ENCODE measurements around the gene LCP1.

LCP1 gene

DNA sequence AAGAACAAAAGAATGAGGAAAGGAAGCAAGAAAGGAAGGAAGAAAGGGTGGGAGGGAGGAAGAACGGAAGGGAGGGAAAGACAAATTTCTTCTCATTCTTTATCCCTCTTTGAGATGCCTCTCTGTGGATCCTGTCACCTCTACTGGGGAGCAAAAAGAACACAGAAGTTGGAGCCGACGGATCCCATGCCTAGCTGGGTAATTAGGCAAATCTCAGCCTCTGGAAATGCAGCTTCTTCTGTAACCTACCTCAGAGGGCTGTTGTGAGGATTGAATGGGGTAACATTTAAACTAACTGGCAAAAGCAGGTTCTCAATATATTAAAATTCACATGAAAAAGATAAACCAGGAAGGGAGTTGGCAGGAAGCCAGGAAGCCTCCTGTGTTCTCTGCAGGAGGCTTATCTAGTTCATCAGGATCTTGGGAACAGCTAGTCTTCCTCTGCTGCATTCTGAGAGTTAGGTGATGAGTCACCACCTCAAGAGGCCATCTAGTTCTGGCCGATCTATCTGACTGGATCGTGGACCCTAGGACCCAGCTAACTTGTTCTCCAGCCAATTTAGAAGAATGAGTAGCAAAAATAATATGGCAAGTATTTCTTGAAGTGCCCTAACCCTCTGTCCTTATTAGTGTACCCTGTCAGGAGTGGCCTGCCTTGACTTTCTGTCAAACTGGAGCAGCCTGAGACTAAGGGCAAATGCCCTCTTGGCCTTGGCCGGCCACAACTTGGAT lies 61.9 kb downstream of the LCP1 start (continued):
- TF ChIP-seq CTCF (tag by site-specific recombination; IDR thresholded peaks at IDR 0.05) (no peak), KLF17 (tag by site-specific recombination; IDR thresholded peaks at IDR 0.05) (no peak), MZF1 (tag by site-specific recombination; IDR thresholded peaks at IDR 0.05; ENCODE audit: borderline replicate concordance) (no peak), ZSCAN30 (tag by site-specific recombination; IDR thresholded peaks at IDR 0.05) (0 out of 2 replicates have a peak, but pooled peaks have one; percentile 19), ZNF664 (tag by site-specific recombination; IDR thresholded peaks at IDR 0.05) (no peak), OVOL3 (tag by site-specific recombination; IDR thresholded peaks at IDR 0.05) (no peak), ZFP37 (tag by site-specific recombination; IDR thresholded peaks at IDR 0.05) (0 out of 2 replicates have a peak, but pooled peaks have one; percentile 38), ZNF768 (tag by site-specific recombination; IDR thresholded peaks at IDR 0.05) (no peak), ZNF624 (tag by site-specific recombination; IDR thresholded peaks at IDR 0.05) (no peak), RBAK (tag by site-specific recombination; IDR thresholded peaks at IDR 0.05) (no peak), ZNF221 (tag by site-specific recombination; IDR thresholded peaks at IDR 0.05; ENCODE audit: borderline replicate concordance) (no peak), ZNF521 (tag by site-specific recombination; IDR thresholded peaks at IDR 0.05) (no peak), ZNF157 (tag by site-specific recombination; IDR thresholded peaks at IDR 0.05) (no peak), ZNF266 (tag by site-specific recombination; IDR thresholded peaks at IDR 0.05; ENCODE audit: low read depth) (no peak), YY1 (tag by site-specific recombination; IDR thresholded peaks at IDR 0.05) (no peak), ZNF530 (tag by site-specific recombination; IDR thresholded peaks at IDR 0.05; ENCODE audit: low read depth) (no peak), ZFHX2 (tag by site-specific recombination; conservative IDR thresholded peaks at IDR 0.05) (no peak), ZNF350 (tag by site-specific recombination; IDR thresholded peaks at IDR 0.05) (no peak), ZFP3 (tag by site-specific recombination; IDR thresholded peaks at IDR 0.05; ENCODE audit: low read depth) (no peak), ZEB2 (tag by site-specific recombination; IDR thresholded peaks at IDR 0.05) (no peak), ZFP69B (tag by site-specific recombination; IDR thresholded peaks at IDR 0.05) (no peak; the same call in 1 of the 2 replicates), ZNF561 (tag by site-specific recombination; IDR thresholded peaks at IDR 0.05; ENCODE audit: borderline replicate concordance) (peak; percentile 65; the same call in 1 of the 2 replicates), TCF7L2 (IDR thresholded peaks at IDR 0.05; ENCODE audit: borderline replicate concordance, low read depth, low read length) (no peak), ZNF112 (tag by site-specific recombination; IDR thresholded peaks at IDR 0.05) (no peak), AEBP2 (tag by site-specific recombination; IDR thresholded peaks at IDR 0.05; ENCODE audit: borderline replicate concordance) (no peak)
- TF ChIP-seq, protein P1, sequence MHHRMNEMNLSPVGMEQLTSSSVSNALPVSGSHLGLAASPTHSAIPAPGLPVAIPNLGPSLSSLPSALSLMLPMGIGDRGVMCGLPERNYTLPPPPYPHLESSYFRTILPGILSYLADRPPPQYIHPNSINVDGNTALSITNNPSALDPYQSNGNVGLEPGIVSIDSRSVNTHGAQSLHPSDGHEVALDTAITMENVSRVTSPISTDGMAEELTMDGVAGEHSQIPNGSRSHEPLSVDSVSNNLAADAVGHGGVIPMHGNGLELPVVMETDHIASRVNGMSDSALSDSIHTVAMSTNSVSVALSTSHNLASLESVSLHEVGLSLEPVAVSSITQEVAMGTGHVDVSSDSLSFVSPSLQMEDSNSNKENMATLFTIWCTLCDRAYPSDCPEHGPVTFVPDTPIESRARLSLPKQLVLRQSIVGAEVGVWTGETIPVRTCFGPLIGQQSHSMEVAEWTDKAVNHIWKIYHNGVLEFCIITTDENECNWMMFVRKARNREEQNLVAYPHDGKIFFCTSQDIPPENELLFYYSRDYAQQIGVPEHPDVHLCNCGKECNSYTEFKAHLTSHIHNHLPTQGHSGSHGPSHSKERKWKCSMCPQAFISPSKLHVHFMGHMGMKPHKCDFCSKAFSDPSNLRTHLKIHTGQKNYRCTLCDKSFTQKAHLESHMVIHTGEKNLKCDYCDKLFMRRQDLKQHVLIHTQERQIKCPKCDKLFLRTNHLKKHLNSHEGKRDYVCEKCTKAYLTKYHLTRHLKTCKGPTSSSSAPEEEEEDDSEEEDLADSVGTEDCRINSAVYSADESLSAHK (tag by site-specific recombination; IDR thresholded peaks at IDR 0.05): no peak
- TF ChIP-seq, protein P2, sequence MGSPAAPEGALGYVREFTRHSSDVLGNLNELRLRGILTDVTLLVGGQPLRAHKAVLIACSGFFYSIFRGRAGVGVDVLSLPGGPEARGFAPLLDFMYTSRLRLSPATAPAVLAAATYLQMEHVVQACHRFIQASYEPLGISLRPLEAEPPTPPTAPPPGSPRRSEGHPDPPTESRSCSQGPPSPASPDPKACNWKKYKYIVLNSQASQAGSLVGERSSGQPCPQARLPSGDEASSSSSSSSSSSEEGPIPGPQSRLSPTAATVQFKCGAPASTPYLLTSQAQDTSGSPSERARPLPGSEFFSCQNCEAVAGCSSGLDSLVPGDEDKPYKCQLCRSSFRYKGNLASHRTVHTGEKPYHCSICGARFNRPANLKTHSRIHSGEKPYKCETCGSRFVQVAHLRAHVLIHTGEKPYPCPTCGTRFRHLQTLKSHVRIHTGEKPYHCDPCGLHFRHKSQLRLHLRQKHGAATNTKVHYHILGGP (tag by site-specific recombination; IDR thresholded peaks at IDR 0.05): no peak
- TF ChIP-seq, protein P3, sequence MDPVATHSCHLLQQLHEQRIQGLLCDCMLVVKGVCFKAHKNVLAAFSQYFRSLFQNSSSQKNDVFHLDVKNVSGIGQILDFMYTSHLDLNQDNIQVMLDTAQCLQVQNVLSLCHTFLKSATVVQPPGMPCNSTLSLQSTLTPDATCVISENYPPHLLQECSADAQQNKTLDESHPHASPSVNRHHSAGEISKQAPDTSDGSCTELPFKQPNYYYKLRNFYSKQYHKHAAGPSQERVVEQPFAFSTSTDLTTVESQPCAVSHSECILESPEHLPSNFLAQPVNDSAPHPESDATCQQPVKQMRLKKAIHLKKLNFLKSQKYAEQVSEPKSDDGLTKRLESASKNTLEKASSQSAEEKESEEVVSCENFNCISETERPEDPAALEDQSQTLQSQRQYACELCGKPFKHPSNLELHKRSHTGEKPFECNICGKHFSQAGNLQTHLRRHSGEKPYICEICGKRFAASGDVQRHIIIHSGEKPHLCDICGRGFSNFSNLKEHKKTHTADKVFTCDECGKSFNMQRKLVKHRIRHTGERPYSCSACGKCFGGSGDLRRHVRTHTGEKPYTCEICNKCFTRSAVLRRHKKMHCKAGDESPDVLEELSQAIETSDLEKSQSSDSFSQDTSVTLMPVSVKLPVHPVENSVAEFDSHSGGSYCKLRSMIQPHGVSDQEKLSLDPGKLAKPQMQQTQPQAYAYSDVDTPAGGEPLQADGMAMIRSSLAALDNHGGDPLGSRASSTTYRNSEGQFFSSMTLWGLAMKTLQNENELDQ (tag by site-specific recombination; IDR thresholded peaks at IDR 0.05; ENCODE audit: low read depth): no peak
- TF ChIP-seq, protein P4, sequence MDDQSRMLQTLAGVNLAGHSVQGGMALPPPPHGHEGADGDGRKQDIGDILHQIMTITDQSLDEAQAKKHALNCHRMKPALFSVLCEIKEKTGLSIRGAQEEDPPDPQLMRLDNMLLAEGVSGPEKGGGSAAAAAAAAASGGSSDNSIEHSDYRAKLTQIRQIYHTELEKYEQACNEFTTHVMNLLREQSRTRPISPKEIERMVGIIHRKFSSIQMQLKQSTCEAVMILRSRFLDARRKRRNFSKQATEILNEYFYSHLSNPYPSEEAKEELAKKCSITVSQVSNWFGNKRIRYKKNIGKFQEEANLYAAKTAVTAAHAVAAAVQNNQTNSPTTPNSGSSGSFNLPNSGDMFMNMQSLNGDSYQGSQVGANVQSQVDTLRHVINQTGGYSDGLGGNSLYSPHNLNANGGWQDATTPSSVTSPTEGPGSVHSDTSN (CRISPR knock-in tag; IDR thresholded peaks at IDR 0.05): no peak
